ENCODE measurements around the gene LTBP4.

The LTBP4 gene

DNA sequence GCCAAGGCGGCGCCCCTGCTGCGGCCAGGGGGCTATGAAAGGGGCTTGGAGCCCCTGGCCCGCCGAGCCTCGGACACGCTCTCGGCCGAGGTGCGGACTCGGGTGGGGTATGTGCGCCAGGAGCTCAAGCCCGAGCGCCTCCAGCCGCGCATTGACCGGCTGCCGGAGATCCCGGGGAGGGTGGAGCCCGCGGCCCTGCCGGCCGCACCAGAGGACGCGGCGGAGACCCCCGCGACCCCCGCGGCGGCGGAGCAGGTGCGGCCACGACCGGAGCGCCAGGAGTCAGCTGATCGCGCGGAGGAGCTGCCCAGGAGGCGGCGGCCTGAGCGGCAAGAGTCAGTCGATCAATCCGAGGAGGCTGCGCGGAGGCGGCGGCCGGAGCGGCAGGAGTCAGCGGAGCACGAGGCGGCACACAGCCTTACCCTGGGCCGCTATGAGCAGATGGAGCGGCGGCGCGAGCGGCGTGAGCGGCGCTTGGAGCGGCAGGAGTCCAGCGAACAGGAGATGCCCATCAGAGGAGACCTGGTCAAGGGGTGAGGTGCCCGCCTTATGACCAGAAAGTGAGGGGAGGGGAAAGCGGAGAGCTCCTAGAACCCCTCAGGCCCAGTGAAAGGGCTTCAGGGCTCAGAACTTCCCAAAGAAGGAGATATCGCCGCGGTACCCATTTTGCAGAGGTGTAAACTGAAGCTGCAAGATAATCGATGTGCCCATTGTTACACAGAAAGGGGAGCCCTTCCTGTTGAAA is 33.2 kb upstream of the LTBP4 start:
- DNase-seq (ENCODE audit: low spot score): no peak
- Mint-ChIP-seq H3K4me3 (no peak overlapping the region), H3K27ac (no peak overlapping the region), H3K36me3 (ENCODE audit: low read depth) (no peaks in the 10 kb centered on the region), H3K9me3 (no peaks in the 10 kb centered on the region), H3K4me1 (ENCODE audit: low read depth) (peaks cover 9% of the 10 kb centered on the region), H3K27me3 (ENCODE audit: low read depth) (peaks cover 35% of the 10 kb centered on the region)

DNA sequence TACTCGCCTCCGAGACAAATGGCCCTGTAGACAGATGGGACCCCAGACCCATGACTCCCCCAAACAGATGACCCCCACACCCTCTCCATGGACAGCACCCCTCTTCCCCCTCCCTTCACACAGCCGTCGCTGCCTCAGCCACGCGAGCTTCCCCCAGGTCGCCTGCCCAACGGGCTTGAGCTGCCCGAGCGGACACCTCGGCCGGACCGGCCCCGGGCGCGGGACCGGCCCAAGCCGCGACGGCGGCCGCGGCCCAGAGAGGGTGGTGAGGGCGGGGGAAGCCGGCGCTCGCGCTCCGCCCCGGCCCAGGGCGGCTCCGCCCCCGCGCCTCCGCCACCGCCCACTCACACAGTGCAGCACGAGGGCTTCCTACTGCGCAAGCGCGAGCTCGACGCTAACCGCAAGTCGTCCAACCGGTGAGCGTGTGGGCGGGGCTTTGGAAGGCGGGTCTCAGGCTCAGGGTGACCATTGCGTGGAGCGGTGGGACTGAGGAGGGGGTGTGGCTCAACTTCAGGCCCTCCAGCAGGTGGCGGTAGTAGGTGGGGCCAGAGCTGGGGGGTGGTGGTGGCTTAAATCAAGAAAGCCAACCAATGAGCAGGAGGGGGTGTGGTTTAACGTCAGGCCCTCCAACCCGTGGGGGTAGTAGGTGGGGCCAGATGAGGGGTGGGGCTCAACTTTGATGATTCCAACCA is 30.7 kb upstream of the LTBP4 start:
- no peaks in the 10 kb centered on the region for H3K9me3 Mint-ChIP-seq
- H3K27ac Mint-ChIP-seq: peak overlapping the region; percentile 78
- H3K4me3 Mint-ChIP-seq: peak overlapping the region; percentile 78
- H3K27me3 Mint-ChIP-seq (ENCODE audit: low read depth): peaks cover 35% of the 10 kb centered on the region
- no peaks in the 10 kb centered on the region for H3K36me3 Mint-ChIP-seq (ENCODE audit: low read depth)
- peaks cover 9% of the 10 kb centered on the region for H3K4me1 Mint-ChIP-seq (ENCODE audit: low read depth)
- DNase-seq (ENCODE audit: low spot score): peak; percentile 97

DNA sequence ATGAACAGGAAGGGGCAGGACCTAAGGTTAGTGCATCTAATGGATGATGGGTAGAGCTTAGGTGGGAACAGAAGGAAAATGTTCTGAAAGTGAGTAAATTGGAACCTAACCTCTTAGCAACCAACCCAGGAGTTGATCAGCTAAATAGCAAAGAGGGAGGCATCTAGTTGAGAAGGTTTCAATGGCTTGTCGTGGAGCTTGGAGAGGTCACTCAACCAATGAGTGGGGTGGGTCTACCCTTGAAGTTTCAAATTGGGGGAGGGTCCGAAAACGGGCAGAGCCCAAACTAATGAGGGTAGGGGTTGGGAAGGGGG is 30.2 kb upstream of the LTBP4 start:
- H3K27me3 Mint-ChIP-seq (ENCODE audit: low read depth): peaks cover 34% of the 10 kb centered on the region
- peak overlapping the region; percentile 78 for H3K27ac Mint-ChIP-seq
- peaks cover 10% of the 10 kb centered on the region for H3K4me1 Mint-ChIP-seq (ENCODE audit: low read depth)
- H3K36me3 Mint-ChIP-seq (ENCODE audit: low read depth): no peaks in the 10 kb centered on the region
- DNase-seq (ENCODE audit: low spot score): no peak
- H3K9me3 Mint-ChIP-seq: no peaks in the 10 kb centered on the region
- peak overlapping the region; percentile 49 for H3K4me3 Mint-ChIP-seq

DNA sequence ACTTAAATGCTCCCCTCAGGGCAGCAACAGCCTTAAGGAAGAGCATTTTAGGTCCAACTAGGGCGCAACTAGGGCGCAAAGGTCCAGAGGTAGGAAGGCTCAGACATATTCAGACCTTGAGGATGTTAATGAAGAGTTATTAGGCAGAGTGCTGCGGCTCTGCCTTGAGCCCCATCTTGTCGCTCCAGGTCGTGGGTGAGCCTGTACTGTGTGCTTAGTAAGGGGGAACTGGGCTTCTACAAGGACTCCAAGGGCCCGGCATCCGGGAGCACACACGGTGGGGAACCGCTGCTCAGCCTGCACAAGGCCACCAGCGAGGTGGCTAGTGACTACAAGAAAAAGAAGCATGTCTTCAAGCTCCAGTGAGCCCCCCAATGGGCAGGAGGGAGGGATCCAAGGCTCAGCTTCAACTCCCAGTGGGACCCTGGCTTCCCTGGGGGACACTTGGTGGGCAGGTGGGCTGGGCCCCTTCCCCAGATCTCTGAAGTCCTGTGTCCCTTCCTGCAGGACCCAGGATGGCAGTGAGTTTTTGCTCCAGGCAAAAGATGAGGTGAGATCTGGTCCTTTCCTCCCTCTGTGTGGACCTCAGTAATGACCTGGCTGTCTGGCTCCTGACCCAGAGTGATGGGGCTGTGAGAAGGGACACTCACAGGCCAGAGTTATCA is 29.2 kb upstream of the LTBP4 start:
- Mint-ChIP-seq H3K9me3 (no peaks in the 10 kb centered on the region), H3K27me3 (ENCODE audit: low read depth) (peaks cover 26% of the 10 kb centered on the region), H3K4me1 (ENCODE audit: low read depth) (peaks cover 11% of the 10 kb centered on the region), H3K36me3 (ENCODE audit: low read depth) (no peaks in the 10 kb centered on the region), H3K4me3 (no peak overlapping the region), H3K27ac (no peak overlapping the region)
- DNase-seq (ENCODE audit: low spot score): no peak

DNA sequence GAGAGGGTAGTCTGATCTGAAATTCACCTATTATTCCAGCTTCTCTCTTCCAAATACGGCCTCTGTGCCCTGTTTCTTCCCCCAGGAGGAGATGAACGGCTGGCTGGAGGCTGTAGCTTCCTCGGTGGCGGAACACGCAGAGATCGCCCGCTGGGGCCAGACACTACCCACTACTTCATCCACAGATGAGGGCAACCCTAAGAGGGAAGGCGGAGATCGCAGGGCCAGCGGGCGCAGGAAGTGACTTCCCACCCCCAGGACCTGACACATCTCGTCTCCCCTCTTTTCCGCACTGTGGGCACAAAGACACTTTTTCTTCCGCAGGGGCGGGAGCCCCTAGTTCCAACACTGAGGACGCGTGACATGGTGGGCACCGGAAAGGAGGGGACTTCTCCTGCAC is 25.8 kb upstream of the LTBP4 start:
- Mint-ChIP-seq H3K36me3 (ENCODE audit: low read depth) (peaks cover 13% of the 10 kb centered on the region), H3K27ac (no peak overlapping the region), H3K27me3 (ENCODE audit: low read depth) (no peaks in the 10 kb centered on the region), H3K9me3 (no peaks in the 10 kb centered on the region), H3K4me1 (ENCODE audit: low read depth) (peaks cover 14% of the 10 kb centered on the region), H3K4me3 (peak overlapping the region; percentile 63)
- DNase-seq (ENCODE audit: low spot score): no peak

DNA sequence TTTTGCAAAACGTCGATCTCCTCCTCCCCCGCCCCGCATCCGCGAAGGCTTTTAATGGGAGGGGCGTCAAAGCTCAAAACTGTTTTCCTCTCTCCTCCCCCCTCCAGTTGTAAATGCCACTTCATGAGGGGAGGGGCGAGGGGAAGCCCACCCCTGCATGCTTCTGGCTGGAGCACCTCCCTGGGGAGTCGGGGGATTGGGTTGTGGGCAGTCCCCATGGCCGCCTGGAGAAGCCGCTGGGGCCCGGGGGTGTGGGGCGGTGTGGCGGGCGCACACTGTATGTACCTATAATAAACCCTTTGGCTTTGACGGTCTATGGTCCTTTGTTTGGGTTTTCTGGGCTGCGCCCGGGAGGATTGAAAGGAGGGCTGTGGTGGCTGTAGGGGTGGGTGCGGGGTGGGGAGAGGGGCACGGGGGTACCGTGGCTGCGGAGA is 25.0 kb upstream of the LTBP4 start:
- DNase-seq (ENCODE audit: low spot score): no peak
- Mint-ChIP-seq H3K36me3 (ENCODE audit: low read depth) (peaks cover 19% of the 10 kb centered on the region), H3K4me3 (peak overlapping the region; percentile 81), H3K27me3 (ENCODE audit: low read depth) (no peaks in the 10 kb centered on the region), H3K4me1 (ENCODE audit: low read depth) (peaks cover 11% of the 10 kb centered on the region), H3K9me3 (no peaks in the 10 kb centered on the region), H3K27ac (peak overlapping the region; percentile 77)

DNA sequence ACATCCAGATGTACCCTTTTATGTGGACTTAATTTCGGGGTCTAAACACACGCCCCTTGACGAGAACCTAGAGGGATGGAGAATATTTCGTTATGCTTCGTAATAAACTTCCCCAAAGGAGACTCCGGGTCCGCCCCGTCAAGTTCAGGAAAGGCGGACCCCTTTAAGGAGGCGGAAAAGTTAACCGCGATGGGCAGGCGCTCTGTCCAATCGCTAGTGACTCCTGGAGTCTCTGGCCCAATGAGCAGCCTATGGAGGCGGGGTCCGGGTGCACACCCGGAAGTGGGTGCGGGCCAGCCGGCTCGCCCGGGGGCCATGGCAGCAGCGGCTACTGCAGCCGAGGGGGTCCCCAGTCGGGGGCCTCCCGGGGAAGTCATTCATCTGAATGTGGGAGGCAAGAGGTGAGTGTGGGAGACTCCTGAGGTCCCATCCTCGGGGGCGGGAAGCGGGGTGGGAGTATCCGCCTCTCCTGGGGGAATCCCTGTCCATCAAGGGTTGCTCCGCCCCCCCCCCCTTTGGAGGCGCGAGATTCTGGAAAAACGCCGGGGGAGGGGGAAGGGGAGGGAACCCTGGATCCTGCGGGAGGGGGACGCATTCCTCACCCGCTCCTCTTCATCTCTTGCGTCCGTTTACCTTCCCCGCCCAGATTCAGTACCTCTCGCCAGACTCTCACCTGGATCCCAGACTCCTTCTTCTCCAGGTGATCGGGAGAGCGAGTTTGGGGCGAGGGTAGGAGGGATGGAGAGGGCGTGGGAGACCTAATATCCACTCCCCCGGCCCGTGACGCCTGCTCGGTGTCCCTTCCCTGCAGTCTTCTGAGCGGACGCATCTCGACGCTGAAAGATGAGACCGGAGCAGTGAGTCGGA is 24.4 kb upstream of the LTBP4 start, which contains the start of gene SHKBP1:
SHKBP1 (plus strand) TSS at position 289 of the 867 bp plus-strand sequence; CDS start at position 316, 27 bp downstream.
- peak within 1 kb of the TSS; percentile 81 for H3K4me3 Mint-ChIP-seq
- H3K9me3 Mint-ChIP-seq: no peaks in the 10 kb centered on the region
- peaks cover 11% of the 10 kb centered on the region for H3K4me1 Mint-ChIP-seq (ENCODE audit: low read depth)
- no peaks in the 10 kb centered on the region for H3K27me3 Mint-ChIP-seq (ENCODE audit: low read depth)
- peaks cover 25% of the 10 kb centered on the region for H3K36me3 Mint-ChIP-seq (ENCODE audit: low read depth)
- H3K27ac Mint-ChIP-seq: peak within 1 kb of the TSS; percentile 86
- peak; percentile 93 for DNase-seq (ENCODE audit: low spot score)

DNA sequence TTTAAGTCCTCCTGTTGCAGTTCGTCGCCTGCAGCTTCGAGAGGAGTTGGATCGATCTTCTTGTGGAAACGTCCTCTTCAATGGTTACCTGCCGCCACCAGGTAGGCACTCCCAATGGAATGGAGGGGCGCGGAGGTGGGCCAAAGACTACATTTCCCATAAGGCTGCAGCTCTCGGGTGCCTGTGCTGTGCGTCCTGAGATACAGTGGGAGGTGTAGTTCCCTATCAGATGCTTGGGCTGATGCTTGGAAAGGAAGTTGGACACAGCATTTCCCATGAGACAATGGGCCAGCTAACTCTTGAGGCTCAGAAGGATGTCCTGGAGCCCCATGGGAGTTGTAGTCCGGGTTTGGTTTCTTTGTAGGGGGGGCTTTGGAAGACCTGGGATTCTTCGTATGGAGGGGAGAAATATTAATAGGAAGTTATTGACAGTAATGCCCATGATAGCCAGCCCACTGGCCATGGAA is 22.7 kb upstream of the LTBP4 start:
- no peaks in the 10 kb centered on the region for H3K9me3 Mint-ChIP-seq
- H3K4me3 Mint-ChIP-seq: peak overlapping the region; percentile 81
- peaks cover 30% of the 10 kb centered on the region for H3K36me3 Mint-ChIP-seq (ENCODE audit: low read depth)
- no peaks in the 10 kb centered on the region for H3K27me3 Mint-ChIP-seq (ENCODE audit: low read depth)
- no peak for DNase-seq (ENCODE audit: low spot score)
- H3K27ac Mint-ChIP-seq: no peak overlapping the region
- H3K4me1 Mint-ChIP-seq (ENCODE audit: low read depth): peaks cover 11% of the 10 kb centered on the region

DNA sequence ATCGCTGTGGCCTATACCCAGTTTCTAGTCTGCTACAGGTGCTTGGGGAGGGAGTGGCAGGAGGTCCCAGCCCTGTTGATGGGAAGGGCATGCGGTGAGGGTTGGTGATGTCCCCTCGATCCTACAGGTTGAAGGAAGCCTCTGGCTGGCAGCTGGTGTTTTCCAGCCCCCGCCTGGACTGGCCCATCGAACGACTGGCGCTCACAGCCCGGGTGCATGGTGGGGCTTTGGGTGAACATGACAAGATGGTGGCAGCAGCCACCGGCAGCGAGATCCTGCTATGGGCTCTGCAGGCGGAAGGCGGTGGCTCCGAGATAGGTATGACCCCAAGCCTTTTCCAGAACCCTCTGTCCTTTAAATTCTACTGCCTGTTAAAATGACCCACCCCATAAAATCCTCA is 20.6 kb upstream of the LTBP4 start:
- Mint-ChIP-seq H3K4me1 (ENCODE audit: low read depth) (peaks cover 16% of the 10 kb centered on the region), H3K27ac (no peak overlapping the region)

DNA sequence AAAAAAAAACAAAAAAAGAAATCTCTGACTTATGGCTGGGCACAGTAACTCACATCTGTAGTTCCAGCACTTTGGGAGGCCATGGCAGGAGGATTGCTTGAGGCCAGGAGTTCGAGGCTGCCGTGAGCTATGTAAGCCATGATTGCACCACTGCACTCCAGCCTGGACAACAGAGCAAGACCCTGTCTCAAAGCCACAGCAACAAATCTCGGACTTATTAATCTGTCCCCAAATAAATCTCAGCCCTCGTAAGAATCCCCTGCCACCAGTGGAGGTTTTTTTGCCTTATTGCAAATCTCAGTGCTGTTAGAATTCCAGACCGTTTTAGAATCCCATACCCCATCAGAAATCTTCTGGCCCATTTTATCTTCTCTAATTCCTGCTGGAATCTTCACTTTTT is 19.6 kb upstream of the LTBP4 start:
- H3K9me3 Mint-ChIP-seq: no peaks in the 10 kb centered on the region
- no peak for DNase-seq (ENCODE audit: low spot score)
- H3K27me3 Mint-ChIP-seq (ENCODE audit: low read depth): no peaks in the 10 kb centered on the region
- peaks cover 21% of the 10 kb centered on the region for H3K4me1 Mint-ChIP-seq (ENCODE audit: low read depth)
- H3K27ac Mint-ChIP-seq: no peak overlapping the region
- H3K36me3 Mint-ChIP-seq (ENCODE audit: low read depth): peaks cover 46% of the 10 kb centered on the region
- H3K4me3 Mint-ChIP-seq: no peak overlapping the region

More for the DNA sequence above, 20.6 kb upstream of the LTBP4 start:
- no peak overlapping the region for H3K4me3 Mint-ChIP-seq
- no peaks in the 10 kb centered on the region for H3K27me3 Mint-ChIP-seq (ENCODE audit: low read depth)
- no peak for DNase-seq (ENCODE audit: low spot score)
- no peaks in the 10 kb centered on the region for H3K9me3 Mint-ChIP-seq
- peaks cover 39% of the 10 kb centered on the region for H3K36me3 Mint-ChIP-seq (ENCODE audit: low read depth)

DNA sequence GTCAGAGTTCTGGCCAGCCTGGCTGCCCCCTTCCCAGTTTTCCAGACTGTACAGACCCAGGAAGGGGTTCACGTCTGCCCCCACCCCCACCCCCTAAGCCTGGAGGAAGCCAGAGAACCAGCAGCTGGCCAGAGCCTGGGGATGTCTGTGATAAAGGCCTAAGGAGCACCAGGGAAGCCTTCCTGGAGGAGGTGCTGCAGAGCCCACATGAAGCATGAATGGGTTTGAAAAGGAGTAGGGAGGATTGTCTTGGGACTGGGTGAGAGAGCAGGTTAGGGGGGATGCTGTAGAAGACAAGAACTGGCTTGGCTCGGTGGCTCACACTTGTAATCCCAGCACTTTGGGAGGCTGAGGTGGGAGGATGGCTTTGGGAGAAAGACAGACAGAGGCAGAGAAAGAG is 18.7 kb upstream of the LTBP4 start:
- no peak for DNase-seq (ENCODE audit: low spot score)
- Mint-ChIP-seq H3K4me3 (no peak overlapping the region), H3K4me1 (ENCODE audit: low read depth) (peaks cover 23% of the 10 kb centered on the region), H3K27me3 (ENCODE audit: low read depth) (no peaks in the 10 kb centered on the region), H3K9me3 (no peaks in the 10 kb centered on the region), H3K36me3 (ENCODE audit: low read depth) (peaks cover 54% of the 10 kb centered on the region), H3K27ac (peak overlapping the region; percentile 69)

DNA sequence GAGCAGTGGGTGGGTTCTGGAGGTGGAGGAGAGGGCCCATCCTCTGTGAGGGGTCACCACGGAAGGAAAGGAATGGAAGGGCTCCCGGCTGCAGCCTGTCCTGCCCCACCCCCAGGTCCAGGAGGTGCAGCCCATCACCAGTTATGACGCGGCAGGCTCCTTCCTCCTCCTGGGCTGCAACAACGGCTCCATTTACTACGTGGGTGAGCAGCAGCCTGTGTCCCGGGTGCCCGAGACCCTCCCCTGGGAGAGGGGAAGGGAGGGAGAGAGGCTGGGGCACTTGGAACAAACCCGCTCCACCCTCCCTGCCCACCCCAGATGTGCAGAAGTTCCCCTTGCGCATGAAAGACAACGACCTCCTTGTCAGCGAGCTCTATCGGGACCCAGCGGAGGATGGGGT is 17.9 kb upstream of the LTBP4 start:
- DNase-seq (ENCODE audit: low spot score): no peak
- no peak overlapping the region for H3K4me3 Mint-ChIP-seq
- peaks cover 54% of the 10 kb centered on the region for H3K36me3 Mint-ChIP-seq (ENCODE audit: low read depth)
- H3K9me3 Mint-ChIP-seq: no peaks in the 10 kb centered on the region
- peaks cover 18% of the 10 kb centered on the region for H3K4me1 Mint-ChIP-seq (ENCODE audit: low read depth)
- H3K27ac Mint-ChIP-seq: no peak overlapping the region
- no peaks in the 10 kb centered on the region for H3K27me3 Mint-ChIP-seq (ENCODE audit: low read depth)

DNA sequence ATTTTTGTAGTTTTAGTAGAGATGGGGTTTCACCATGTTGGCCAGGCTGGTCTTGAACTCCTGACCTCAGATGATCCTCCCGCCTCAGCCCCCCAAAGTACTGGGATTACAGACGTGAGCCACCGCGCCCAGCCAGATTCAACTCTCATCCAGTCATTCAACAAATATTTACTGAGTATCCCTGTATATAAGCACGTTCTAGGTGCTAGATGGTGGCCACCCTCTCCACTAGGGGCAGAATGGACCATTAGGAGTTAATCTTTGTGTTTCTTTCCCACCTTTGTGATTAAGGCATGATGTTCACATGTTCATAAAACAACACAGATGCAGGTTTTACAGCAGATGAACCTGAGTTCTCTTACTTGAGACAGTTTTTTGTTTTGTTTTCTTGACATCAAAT is 17.2 kb upstream of the LTBP4 start:
- no peaks in the 10 kb centered on the region for H3K27me3 Mint-ChIP-seq (ENCODE audit: low read depth)
- no peak for DNase-seq (ENCODE audit: low spot score)
- H3K4me3 Mint-ChIP-seq: no peak overlapping the region
- peaks cover 14% of the 10 kb centered on the region for H3K4me1 Mint-ChIP-seq (ENCODE audit: low read depth)
- H3K36me3 Mint-ChIP-seq (ENCODE audit: low read depth): peaks cover 49% of the 10 kb centered on the region
- H3K27ac Mint-ChIP-seq: no peak overlapping the region
- H3K9me3 Mint-ChIP-seq: no peaks in the 10 kb centered on the region

All from T-helper 2 cell treated with Interferon-gamma antibody and Interleukin-4, amounts not matched to agents 5 μg/mL and 100 μg/mL, for 36 hours (primary cell).